DOHH2 (cell line): Measurements from ENCODE around the gene FOSL2.

Experiments
- EZH2phosphoT487 ChIP-seq: fragments of 200-600 bp; sonication (generic); IDR thresholded peaks from 2 replicates; pipeline ENCODE4 v1.6.1; 2017; ENCODE audit warnings: borderline replicate concordance, mild to moderate bottlenecking, antibody characterized with exemption, low read length, moderate library complexity, mixed read lengths
- TF ChIP-seq, protein P1 (sequence below): fragments of 200-600 bp; sonication (generic); IDR thresholded peaks from one replicate; pipeline ENCODE4 v1.5.1; 2014; ENCODE audit warnings: antibody characterized with exemption, mild to moderate bottlenecking, low read depth, low read length; ENCODE audit not compliant: poor library complexity, severe bottlenecking

DNA sequence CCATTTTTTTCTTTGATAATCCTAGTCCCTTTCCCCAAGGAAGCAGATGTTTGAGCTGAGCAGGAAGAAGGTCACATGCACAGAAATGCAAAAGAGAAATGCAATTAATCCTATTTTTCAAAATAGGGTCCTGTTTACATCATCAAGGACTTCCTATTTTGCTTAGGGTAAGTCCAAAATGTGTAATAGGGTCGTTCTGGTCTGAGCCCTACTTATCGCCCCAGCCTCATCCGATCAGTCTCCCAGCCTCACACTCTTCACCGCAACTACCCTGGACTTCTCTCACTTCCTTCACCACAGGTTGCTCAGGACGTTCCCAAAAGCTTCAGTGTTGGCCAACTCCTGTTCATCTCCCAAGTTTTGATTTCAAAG, 32.8 kb downstream of the FOSL2 start:
- TF ChIP-seq, protein P1, sequence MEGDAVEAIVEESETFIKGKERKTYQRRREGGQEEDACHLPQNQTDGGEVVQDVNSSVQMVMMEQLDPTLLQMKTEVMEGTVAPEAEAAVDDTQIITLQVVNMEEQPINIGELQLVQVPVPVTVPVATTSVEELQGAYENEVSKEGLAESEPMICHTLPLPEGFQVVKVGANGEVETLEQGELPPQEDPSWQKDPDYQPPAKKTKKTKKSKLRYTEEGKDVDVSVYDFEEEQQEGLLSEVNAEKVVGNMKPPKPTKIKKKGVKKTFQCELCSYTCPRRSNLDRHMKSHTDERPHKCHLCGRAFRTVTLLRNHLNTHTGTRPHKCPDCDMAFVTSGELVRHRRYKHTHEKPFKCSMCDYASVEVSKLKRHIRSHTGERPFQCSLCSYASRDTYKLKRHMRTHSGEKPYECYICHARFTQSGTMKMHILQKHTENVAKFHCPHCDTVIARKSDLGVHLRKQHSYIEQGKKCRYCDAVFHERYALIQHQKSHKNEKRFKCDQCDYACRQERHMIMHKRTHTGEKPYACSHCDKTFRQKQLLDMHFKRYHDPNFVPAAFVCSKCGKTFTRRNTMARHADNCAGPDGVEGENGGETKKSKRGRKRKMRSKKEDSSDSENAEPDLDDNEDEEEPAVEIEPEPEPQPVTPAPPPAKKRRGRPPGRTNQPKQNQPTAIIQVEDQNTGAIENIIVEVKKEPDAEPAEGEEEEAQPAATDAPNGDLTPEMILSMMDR: no peak
- no peak for TF ChIP-seq EZH2phosphoT487
